Heart left ventricle (tissue), 16 donors: Measurements from ENCODE around the gene VPS33B. TPM values are rescaled to one million over a fixed set of nuclear protein-coding genes. Genes with fewer than 3 reads are reported as not detected.
A peak's percentile ranks its signal among the peaks of the same experiment; 100 is the strongest.
"Not testable (repeated sequence)": the region's sequence is repeated elsewhere in the genome, so short reads cannot be mapped to it uniquely, and the experiment has no call there.

Experiments
- ATAC-seq, 4 donors: fragments of 200-7000 bp; cut with Tn5 transposase; one replicate each; pipeline ENCODE4 v1.9.1; 2020 to 2022; ENCODE audit warnings: moderate library complexity in 4 of 4, mild to moderate bottlenecking in 3 of 4, moderate number of reproducible peaks in 1 of 4
- DNase-seq, 5 donors: peaks; one replicate each; pipeline ENCODE4 v3.0.0-alpha.2; 2020
- H3K27ac ChIP-seq, 12 donors: fragments of 200-600 bp; sonication (generic) in 4 of 12; one replicate each; pipeline versions ENCODE4 v1.5.0 to v1.8.0; 2016 to 2022; ENCODE audit warnings: mild to moderate bottlenecking in 2 of 12
- H3K27me3 ChIP-seq, 9 donors: fragments of 200-600 bp; sonication (generic) in 2 of 9; one replicate each; pipeline versions ENCODE4 v1.5.1 to v1.8.0; 2016 to 2022; ENCODE audit warnings: mild to moderate bottlenecking in 3 of 9
- H3K36me3 ChIP-seq, 9 donors: fragments of 200-600 bp; sonication (generic) in 2 of 9; one replicate each; pipeline versions ENCODE4 v1.5.0 to v1.8.0; 2018 to 2022; ENCODE audit warnings: mild to moderate bottlenecking in 2 of 9
- H3K4me1 ChIP-seq, 12 donors: fragments of 200-600 bp; sonication (generic) in 4 of 12; one replicate each; pipeline versions ENCODE4 v1.5.0 to v1.8.0; 2016 to 2022; ENCODE audit warnings: mild to moderate bottlenecking in 3 of 12
- H3K4me3 ChIP-seq, 12 donors: fragments of 200-600 bp; sonication (generic) in 4 of 12; one replicate each; pipeline versions ENCODE4 v1.5.0 to v1.8.0; 2017 to 2022; ENCODE audit warnings: mild to moderate bottlenecking in 9 of 12, moderate library complexity in 4 of 12
- H3K9me3 ChIP-seq, 12 donors: fragments of 200-600 bp; sonication (generic) in 4 of 12; one replicate each; pipeline versions ENCODE4 v1.5.0 to v1.8.0; 2016 to 2022; ENCODE audit warnings: mild to moderate bottlenecking in 1 of 12
- CTCF ChIP-seq, 12 donors: fragments of 200-600 bp; sonication (generic) in 4 of 12; IDR thresholded peaks; one replicate each; pipeline versions ENCODE4 v1.5.0 to v1.8.0; 2018 to 2022; ENCODE audit warnings: antibody characterized with exemption in 12 of 12, mild to moderate bottlenecking in 5 of 12
- POLR2A ChIP-seq, 2 donors: fragments of 450-650 bp; IDR thresholded peaks; one replicate each; pipeline ENCODE4 v1.6.1; 2017; ENCODE audit warnings: antibody characterized with exemption in 2 of 2, mild to moderate bottlenecking in 2 of 2, moderate library complexity in 2 of 2
- WGBS, 4 donors: extraction: QIAGEN DNeasy Blood & Tissue Kit in 2 of 4; methylation state at CpG; one replicate each; pipeline versions ENCODE4 v1.1.5 to v1.1.7; 2013 to 2018; 5-methylcytosine and 5-hydroxymethylcytosine counted together
- intact Hi-C, 10 donors: fragments of 100-400 bp; cut with DNase I; formaldehyde crosslinking; loops; one replicate each; pipeline versions ENCODE4 v1.11.1 to v1.14.2; 2022
- polyA plus RNA-seq, 2 donors: library from polyadenylated mRNA; stranded (reverse); fragments of 200-250 nt; gene quantifications; one replicate each; pipeline ENCODE4 v1.2.3, GENCODE V29; 2013
- total RNA-seq, 9 donors: library from RNA; depleted of rRNA in 2 of 9; stranded (reverse); fragments of >200 nt in 2 of 9; fragmentation: NEBNext Ultra II Directional in 3 of 9; extraction: Animal tissue kit (Norgen Biotek cat#: 25700) in 3 of 9; gene quantifications; one replicate each; pipeline versions ENCODE4 v1.1.0 to v1.2.4, GENCODE V29; 2016 to 2023
- donor health status: ischemic (EF 13 %, LVEDD 7.1; RV severe dilation, severe dysfunction).
- donor health status: healthy with polysubstance abuse.
- donor health status: DM: no; HTN: yes; CAD: no.
- donor health status: DM: no; HTN: no; CAD: no.
- donor health status: ischemic (EF 25% LVEDD 6.9; RV normal size, moderate dysfunction).
- donor health status: ischemic (EF 25% LVEDD 5.7; RV mildly dilated, moderate dysfunction).
- donor health status: healthy.
- donor health status: DM: yes; HTN: yes; CAD: no.
- donor health status: ischemic (EF 35%, LVEDD 5.7; RV mildly dilated, moderate dysfunction).
- donor health status: nonischemic (EF 11% LVEDD 7.7; RV severe dilation, severe dysfunction).
- donor health status: DM: yes; HTN: yes; CAD: no.
- donor health status: PGD.
- donor health status: ischemic (EF 29% LVEDD 5.4; RV normal size, mild dysfunction).
- donor health status: nonischemic (EF 23%, LVEDD 6.1; RV moderate dilation, normal function).

VPS33B gene
- total and polyA plus RNA-seq, 11 donors, result 2.9 to 8.2 (median 5.7) TPM

- no peaks in the 10 kb centered on the region for H3K9me3 ChIP-seq
- WGBS, 4 donors, result 27 to 57% (median 48%) methylated on average over 1 of the region's 1 CpG
- no peaks in the 10 kb centered on the region for H3K27me3 ChIP-seq
- DNase-seq, result no peak
- peaks cover 0 to 27% (median 15%) of the 10 kb centered on the region in 12 donors for H3K4me1 ChIP-seq
- intact Hi-C loops, result loop anchor here in 2 of 10 donors (2.0 to 10.0 kb wide), 2 partner anchors 24 to 68 kb away; partner anchors contain the start of gene RCCD1 (in 1 of the 2)
- peaks cover 0 to 8% (median 0%) of the 10 kb centered on the region in 9 donors for H3K36me3 ChIP-seq
- peak overlapping the region; percentile 69 to 100 (median 97) for H3K4me3 ChIP-seq
- TF ChIP-seq CTCF (IDR thresholded peaks at IDR 0.05) (no peak), POLR2A (IDR thresholded peaks at IDR 0.05) (no peak)
- H3K27ac ChIP-seq, result peak overlapping the region in 10 of 12 donors; percentile 62 to 86 (median 79)
- no peak for ATAC-seq
Measured at GRCh38 chr15:91022832-91023129, 387 bp upstream of the VPS33B start.

GRCh38 chr15:91021516-91022074 is 799 bp downstream of the VPS33B start:
- no peaks in the 10 kb centered on the region for H3K9me3 ChIP-seq
- intact Hi-C loops, result loop anchor here in 2 of 10 donors (2.0 to 10.0 kb wide), 2 partner anchors 23 to 67 kb away; partner anchors contain the start of gene RCCD1 (in 1 of the 2)
- H3K27me3 ChIP-seq, result no peaks in the 10 kb centered on the region
- DNase-seq (no peak), ATAC-seq (peak in 1 of 4 donors; percentile 7)
- TF ChIP-seq CTCF (IDR thresholded peaks at IDR 0.05) (no peak), POLR2A (IDR thresholded peaks at IDR 0.05) (no peak)
- H3K4me1 ChIP-seq, result peaks cover 0 to 27% (median 15%) of the 10 kb centered on the region in 12 donors
- H3K27ac ChIP-seq, result peak overlapping the region in 6 of 12 donors; percentile 62 to 86 (median 84)
- 9 to 18% (median 10%) methylated on average over 4 of the region's 4 CpGs for WGBS, 4 donors
- H3K36me3 ChIP-seq, result peaks cover 0 to 18% (median 5%) of the 10 kb centered on the region in 9 donors
- peak overlapping the region; percentile 69 to 100 (median 97) for H3K4me3 ChIP-seq

- Histone ChIP-seq H3K4me1 (peaks cover 0 to 25% (median 15%) of the 10 kb centered on the region in 12 donors), H3K9me3 (no peaks in the 10 kb centered on the region), H3K4me3 (no peak overlapping the region), H3K27me3 (no peaks in the 10 kb centered on the region), H3K36me3 (peaks cover 0 to 52% (median 38%) of the 10 kb centered on the region in 9 donors), H3K27ac (no peak overlapping the region)
- ATAC-seq, result no peak
- no peak for TF ChIP-seq CTCF (IDR thresholded peaks at IDR 0.05)
- no peak for TF ChIP-seq POLR2A (IDR thresholded peaks at IDR 0.05)
- no peak for DNase-seq
- intact Hi-C loops, result no loop called here
- WGBS, 4 donors, result 61 to 70% (median 62%) methylated on average over 3 of the region's 3 CpGs
Measured at GRCh38 chr15:91018158-91018557, 4.2 kb downstream of the VPS33B start.

- ATAC-seq, result no peak
- intact Hi-C loops, result no loop called here
- Histone ChIP-seq H3K36me3 (peaks cover 0 to 57% (median 42%) of the 10 kb centered on the region in 9 donors), H3K9me3 (no peaks in the 10 kb centered on the region), H3K27ac (no peak overlapping the region), H3K4me3 (no peak overlapping the region), H3K27me3 (no peaks in the 10 kb centered on the region), H3K4me1 (peaks cover 0 to 21% (median 14%) of the 10 kb centered on the region in 12 donors)
- TF ChIP-seq POLR2A (IDR thresholded peaks at IDR 0.05) (no peak), CTCF (IDR thresholded peaks at IDR 0.05) (no peak)
- no peak for DNase-seq
- WGBS, 4 donors, result 71 to 82% (median 81%) methylated on average over 5 of the region's 5 CpGs
Measured at GRCh38 chr15:91017716-91018115, 4.7 kb downstream of the VPS33B start.

GRCh38 chr15:91013701-91014100 is 8.7 kb downstream of the VPS33B start:
- H3K4me3 ChIP-seq, H3K27ac ChIP-seq, DNase-seq, intact Hi-C loops, H3K4me1 ChIP-seq, ATAC-seq, H3K27me3 ChIP-seq, H3K9me3 ChIP-seq: not testable (repeated sequence)
- WGBS, 4 donors, result 93 to 97% (median 95%) methylated on average over 10 of the region's 10 CpGs
- H3K36me3 ChIP-seq, result peaks cover 0 to 92% (median 81%) of the 10 kb centered on the region in 9 donors
